IPS-18c (cell line): ENCODE results near the gene SLC13A4.
"Not testable (repeated sequence)": the region's sequence is repeated elsewhere in the genome, so short reads cannot be mapped to it uniquely, and the experiment has no call there.

Experiments
- H3K4me3 ChIP-seq: 2 replicates; pipeline ENCODE4 v1.7.0; 2013; ENCODE audit warnings: low read depth, mild to moderate bottlenecking, low read length, moderate library complexity; ENCODE audit not compliant: insufficient read depth
- H3K9me3 ChIP-seq: one replicate; pipeline ENCODE4 v1.6.1; 2013; ENCODE audit warnings: mild to moderate bottlenecking, low read length, moderate library complexity; ENCODE audit not compliant: control insufficient read depth, insufficient read depth

SLC13A4 gene

GRCh38 chr7:135728136-135728669 lies at the start of gene SLC13A4:
Gene SLC13A4 (minus strand): TSS chr7:135728186. CDS start chr7:135727496, 690 bp downstream.
- no peaks in the 10 kb centered on the region for H3K9me3 ChIP-seq
- peak within 1 kb of the TSS; percentile 25; the same call in 1 of the 2 replicates for H3K4me3 ChIP-seq

GRCh38 chr7:135775915-135776314 lies 47.9 kb upstream of the SLC13A4 start:
- H3K9me3 ChIP-seq, H3K4me3 ChIP-seq: not testable (repeated sequence)

- Histone ChIP-seq H3K9me3 (no peaks in the 10 kb centered on the region), H3K4me3 (no peak overlapping the region)
Observed at GRCh38 chr7:135775230-135775629, 47.2 kb upstream of the SLC13A4 start.

- Histone ChIP-seq H3K9me3 (no peaks in the 10 kb centered on the region), H3K4me3 (no peak overlapping the region)
Observed at GRCh38 chr7:135774284-135774683, 46.3 kb upstream of the SLC13A4 start.

GRCh38 chr7:135773464-135773863 lies 45.5 kb upstream of the SLC13A4 start:
- Histone ChIP-seq H3K9me3 (no peaks in the 10 kb centered on the region), H3K4me3 (no peak overlapping the region)

- H3K9me3 ChIP-seq = no peaks in the 10 kb centered on the region
- no peak overlapping the region for H3K4me3 ChIP-seq
Observed at GRCh38 chr7:135772639-135773222, 44.7 kb upstream of the SLC13A4 start.

GRCh38 chr7:135771961-135772638 lies 44.1 kb upstream of the SLC13A4 start:
- Histone ChIP-seq H3K4me3 (no peak overlapping the region), H3K9me3 (no peaks in the 10 kb centered on the region)

GRCh38 chr7:135771051-135771450 lies 43.1 kb upstream of the SLC13A4 start:
- no peaks in the 10 kb centered on the region for H3K9me3 ChIP-seq
- H3K4me3 ChIP-seq = no peak overlapping the region

GRCh38 chr7:135770139-135770710 lies 42.2 kb upstream of the SLC13A4 start:
- no peaks in the 10 kb centered on the region for H3K9me3 ChIP-seq
- H3K4me3 ChIP-seq = no peak overlapping the region

- Histone ChIP-seq H3K9me3 (no peaks in the 10 kb centered on the region), H3K4me3 (no peak overlapping the region)
Observed at GRCh38 chr7:135769005-135769802, 41.2 kb upstream of the SLC13A4 start.

GRCh38 chr7:135768467-135768866 lies 40.5 kb upstream of the SLC13A4 start:
- Histone ChIP-seq H3K9me3 (no peaks in the 10 kb centered on the region), H3K4me3 (no peak overlapping the region)

GRCh38 chr7:135768064-135768463 lies 40.1 kb upstream of the SLC13A4 start:
- H3K4me3 ChIP-seq = no peak overlapping the region
- no peaks in the 10 kb centered on the region for H3K9me3 ChIP-seq

GRCh38 chr7:135763261-135763660 lies 35.3 kb upstream of the SLC13A4 start:
- no peak overlapping the region for H3K4me3 ChIP-seq

GRCh38 chr7:135761751-135762488 lies 33.9 kb upstream of the SLC13A4 start:
- Histone ChIP-seq H3K9me3 (no peaks in the 10 kb centered on the region), H3K4me3 (no peak overlapping the region)

More at GRCh38 chr7:135763261-135763660, 35.3 kb upstream of the SLC13A4 start:
- no peaks in the 10 kb centered on the region for H3K9me3 ChIP-seq

- H3K4me3 ChIP-seq = no peak overlapping the region
- no peaks in the 10 kb centered on the region for H3K9me3 ChIP-seq
Observed at GRCh38 chr7:135759532-135759931, 31.5 kb upstream of the SLC13A4 start.

GRCh38 chr7:135758531-135758932 lies 30.5 kb upstream of the SLC13A4 start:
- H3K9me3 ChIP-seq = no peaks in the 10 kb centered on the region
- H3K4me3 ChIP-seq = no peak overlapping the region
